ENCODE results near the gene LZTFL1.
A peak's percentile ranks its signal among the peaks of the same experiment; 100 is the strongest.

LZTFL1 gene

GRCh38 chr3:45841757-45842491 is at the start of gene LZTFL1:
LZTFL1 (minus strand) TSS chr3:45842119; CDS start chr3:45841991, 128 bp downstream.
- DNase-seq: peak; percentile 48 to 96 (median 88)

- DNase-seq: no peak
These were observed 48.5 kb upstream of the LZTFL1 start for GRCh38 chr3:45890405-45890804.

GRCh38 chr3:45889337-45889736 is 47.4 kb upstream of the LZTFL1 start:
- no peak for DNase-seq

- no peak for DNase-seq
These were observed 46.0 kb upstream of the LZTFL1 start for GRCh38 chr3:45887759-45888511.

- DNase-seq: no peak
These were observed 45.4 kb upstream of the LZTFL1 start for GRCh38 chr3:45887285-45887684.

GRCh38 chr3:45885979-45886705 is 44.2 kb upstream of the LZTFL1 start, which contains the start of gene CCR9:
CCR9 (plus strand) TSS chr3:45886543; CDS start chr3:45894934, 8,391 bp downstream.
- no peak for DNase-seq

GRCh38 chr3:45884368-45885201 is 42.7 kb upstream of the LZTFL1 start:
- peak in 37 of 58 donors; percentile 6 to 81 (median 36) for DNase-seq

- DNase-seq: peak in 10 of 58 donors; percentile 8 to 55 (median 18)
These were observed 39.4 kb upstream of the LZTFL1 start for GRCh38 chr3:45881078-45882022.

- DNase-seq: no peak
These were observed 38.8 kb upstream of the LZTFL1 start for GRCh38 chr3:45880725-45881077.

GRCh38 chr3:45878124-45878523 is 36.2 kb upstream of the LZTFL1 start:
- DNase-seq: no peak

GRCh38 chr3:45874677-45875346 is 32.9 kb upstream of the LZTFL1 start:
- no peak for DNase-seq

GRCh38 chr3:45873638-45874037 is 31.7 kb upstream of the LZTFL1 start:
- no peak for DNase-seq

- no peak for DNase-seq
These were observed 31.1 kb upstream of the LZTFL1 start for GRCh38 chr3:45873036-45873435.

GRCh38 chr3:45872569-45872968 is 30.6 kb upstream of the LZTFL1 start:
- DNase-seq: no peak

GRCh38 chr3:45871780-45872179 is 29.9 kb upstream of the LZTFL1 start:
- DNase-seq: no peak

- DNase-seq: no peak
These were observed 28.2 kb upstream of the LZTFL1 start for GRCh38 chr3:45870099-45870498.

GRCh38 chr3:45869638-45870037 is 27.7 kb upstream of the LZTFL1 start:
- no peak for DNase-seq

GRCh38 chr3:45868650-45869049 is 26.7 kb upstream of the LZTFL1 start:
- no peak for DNase-seq

- no peak for DNase-seq
These were observed 26.3 kb upstream of the LZTFL1 start for GRCh38 chr3:45868213-45868612.

Data from anterior cingulate cortex (tissue), 58 donors.